WI38 (cell line): ENCODE results near the gene ATP8B1.

Experiments used
- H3K4me3 ChIP-seq: 2 replicates; pipeline ENCODE4 v1.5.1; 2011; ENCODE audit warnings: low read depth, mild to moderate bottlenecking, control low read depth, low read length
- CTCF ChIP-seq: IDR thresholded peaks from 2 replicates; pipeline ENCODE4 v1.5.1; 2012; ENCODE audit warnings: low read depth, mild to moderate bottlenecking, control low read depth, low read length

The ATP8B1 gene

GRCh38 chr18:57664568-57665165 is 138.4 kb downstream of the ATP8B1 start:
- no peak overlapping the region for H3K4me3 ChIP-seq
- no peak for TF ChIP-seq CTCF

GRCh38 chr18:57660961-57661360 is 142.2 kb downstream of the ATP8B1 start:
- no peak overlapping the region for H3K4me3 ChIP-seq
- no peak for TF ChIP-seq CTCF

- no peak for TF ChIP-seq CTCF
- H3K4me3 ChIP-seq: no peak overlapping the region
Observed at GRCh38 chr18:57659460-57660102, 143.5 kb downstream of the ATP8B1 start.

DNA sequence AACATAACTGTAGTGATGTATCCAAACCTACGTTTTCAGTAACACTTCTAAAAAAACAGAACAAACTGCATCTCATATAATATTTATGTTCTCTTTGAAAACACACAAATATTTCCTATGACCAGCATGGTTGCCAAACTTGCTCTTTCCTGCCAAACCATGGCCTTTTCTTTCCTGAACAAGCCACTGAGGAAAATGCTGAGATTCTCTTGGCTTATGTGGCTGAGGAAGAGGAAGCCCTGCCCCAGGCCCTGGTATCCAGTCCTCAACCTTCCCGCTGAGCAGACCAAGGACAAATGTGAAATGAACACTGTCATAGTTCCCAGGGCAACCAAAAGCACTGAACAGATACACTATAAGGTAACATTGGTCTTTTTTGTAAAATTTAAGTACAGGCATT is 145.6 kb downstream of the ATP8B1 start:
- TF ChIP-seq CTCF: no peak
- no peak overlapping the region for H3K4me3 ChIP-seq

- no peak overlapping the region for H3K4me3 ChIP-seq
- TF ChIP-seq CTCF: no peak
Observed at GRCh38 chr18:57655740-57656139, 147.4 kb downstream of the ATP8B1 start.

GRCh38 chr18:57651914-57652313 is 151.2 kb downstream of the ATP8B1 start:
- no peak for TF ChIP-seq CTCF
- no peak overlapping the region for H3K4me3 ChIP-seq

- H3K4me3 ChIP-seq: no peak overlapping the region
- TF ChIP-seq CTCF: no peak
Observed at GRCh38 chr18:57649556-57650500, 153.3 kb downstream of the ATP8B1 start.
